ENCODE measurements around the gene C2CD3. TPM values are rescaled to one million over a fixed set of nuclear protein-coding genes. Genes with fewer than 3 reads are reported as not detected.

C2CD3 gene
- total RNA-seq, 1 donor from 2014 or later: 23.8 TPM

- Histone ChIP-seq H3K9me3 (no peaks in the 10 kb centered on the region), H3K4me3 (no peak overlapping the region), H3K27ac (no peak overlapping the region), H3K36me3 (peaks cover 0 to 16% of the 10 kb centered on the region in 2 donors), H3K4me1 (no peaks in the 10 kb centered on the region), H3K27me3 (no peaks in the 10 kb centered on the region)
- TF ChIP-seq CTCF (IDR thresholded peaks at IDR 0.05): no peak
- no peak for TF ChIP-seq POLR2AphosphoS5 (IDR thresholded peaks at IDR 0.05; ENCODE audit: insufficient read depth in 1 of 2, low read depth in 1 of 2)
- TF ChIP-seq POLR2A (IDR thresholded peaks at IDR 0.05): no peak
- no peak for DNase-seq (ENCODE audit: extremely low spot score in 2 of 2)
- intact Hi-C loops (cut with DNase I): no loop called here
These were observed 35.9 kb upstream of the C2CD3 start for GRCh38 chr11:74206746-74207145.

- no peak overlapping the region for H3K4me3 ChIP-seq
- no peaks in the 10 kb centered on the region for H3K27me3 ChIP-seq
- intact Hi-C loops (cut with DNase I): no loop called here
- no peaks in the 10 kb centered on the region for H3K4me1 ChIP-seq
- peaks cover 0 to 16% of the 10 kb centered on the region in 2 donors for H3K36me3 ChIP-seq
- no peaks in the 10 kb centered on the region for H3K9me3 ChIP-seq
- no peak overlapping the region for H3K27ac ChIP-seq
- no peak for DNase-seq (ENCODE audit: extremely low spot score in 2 of 2)
- TF ChIP-seq CTCF (IDR thresholded peaks at IDR 0.05) (no peak), POLR2AphosphoS5 (IDR thresholded peaks at IDR 0.05; ENCODE audit: insufficient read depth in 1 of 2, low read depth in 1 of 2) (no peak), POLR2A (IDR thresholded peaks at IDR 0.05) (no peak)
These were observed 34.4 kb upstream of the C2CD3 start for GRCh38 chr11:74205181-74205580.

GRCh38 chr11:74204701-74205100, 33.9 kb upstream of the C2CD3 start:
- H3K27me3 ChIP-seq: no peaks in the 10 kb centered on the region
- H3K4me3 ChIP-seq: no peak overlapping the region
- H3K9me3 ChIP-seq: no peaks in the 10 kb centered on the region
- DNase-seq (ENCODE audit: extremely low spot score in 2 of 2): no peak
- peaks cover 0 to 16% of the 10 kb centered on the region in 2 donors for H3K36me3 ChIP-seq
- no peaks in the 10 kb centered on the region for H3K4me1 ChIP-seq
- intact Hi-C loops (cut with DNase I): no loop called here
- no peak overlapping the region for H3K27ac ChIP-seq
- TF ChIP-seq POLR2A (IDR thresholded peaks at IDR 0.05): no peak

GRCh38 chr11:74203966-74204365, 33.2 kb upstream of the C2CD3 start:
- TF ChIP-seq CTCF (IDR thresholded peaks at IDR 0.05) (no peak), POLR2AphosphoS5 (IDR thresholded peaks at IDR 0.05; ENCODE audit: insufficient read depth in 1 of 2, low read depth in 1 of 2) (no peak), POLR2A (IDR thresholded peaks at IDR 0.05) (no peak)
- Histone ChIP-seq H3K27me3 (no peaks in the 10 kb centered on the region), H3K27ac (no peak overlapping the region), H3K4me1 (no peaks in the 10 kb centered on the region), H3K4me3 (no peak overlapping the region), H3K9me3 (no peaks in the 10 kb centered on the region), H3K36me3 (peaks cover 0 to 10% of the 10 kb centered on the region in 2 donors)
- no peak for DNase-seq (ENCODE audit: extremely low spot score in 2 of 2)
- intact Hi-C loops (cut with DNase I): no loop called here

- DNase-seq (ENCODE audit: extremely low spot score in 2 of 2): no peak
- H3K27ac ChIP-seq: no peak overlapping the region
- H3K4me3 ChIP-seq: no peak overlapping the region
- H3K36me3 ChIP-seq: no peaks in the 10 kb centered on the region
- H3K9me3 ChIP-seq: no peaks in the 10 kb centered on the region
- no peak for TF ChIP-seq CTCF (IDR thresholded peaks at IDR 0.05)
- no peak for TF ChIP-seq POLR2A (IDR thresholded peaks at IDR 0.05)
- H3K4me1 ChIP-seq: no peaks in the 10 kb centered on the region
- intact Hi-C loops (cut with DNase I): no loop called here
- no peaks in the 10 kb centered on the region for H3K27me3 ChIP-seq
These were observed 26.1 kb upstream of the C2CD3 start for GRCh38 chr11:74196781-74197486.
